Right lobe of liver (tissue), 4 donors: Measurements from ENCODE around the gene GPSM3.

Source experiments
- CTCF ChIP-seq, 4 donors: fragments of 200-600 bp in 3 of 4; fragments of 450-650 bp in 1 of 4; IDR thresholded peaks; one replicate each; pipeline versions ENCODE4 v1.5.1 to v1.8.0; 2016 to 2022; ENCODE audit warnings: antibody characterized with exemption in 4 of 4, mild to moderate bottlenecking in 2 of 4
- POLR2A ChIP-seq: fragments of 450-650 bp; IDR thresholded peaks from one replicate; pipeline ENCODE4 v1.6.1; 2017; ENCODE audit warnings: antibody characterized with exemption, mild to moderate bottlenecking
- donor health status: DM: no; HTN: no; CAD: no.
- donor health status: DM: no; HTN: no; CAD: no.
- donor health status: DM: no; HTN: yes; CAD: no.

GRCh38 chr6:32183483-32184083 lies 8.9 kb downstream of the GPSM3 start:
- TF ChIP-seq CTCF (IDR thresholded peaks at IDR 0.05) (no peak), POLR2A (no peak)
